GM12875 (cell line): Measurements from ENCODE around the gene GSC.

Experiments used
- H3K4me3 ChIP-seq: one replicate; pipeline ENCODE4 v1.5.1; 2011; ENCODE audit warnings: low read depth, low read length, control low read depth
- CTCF ChIP-seq: IDR thresholded peaks from 2 replicates; pipeline ENCODE4 v1.5.1; 2011; ENCODE audit warnings: low read depth, mild to moderate bottlenecking, control low read depth, inconsistent platforms, low read length, moderate library complexity, borderline replicate concordance; ENCODE audit not compliant: insufficient read depth

GSC gene

GRCh38 chr14:94771158-94771905 lies 1.4 kb upstream of the GSC start:
- TF ChIP-seq CTCF = no peak
- H3K4me3 ChIP-seq = no peak overlapping the region

GRCh38 chr14:94770815-94771157 lies 873 bp upstream of the GSC start:
- H3K4me3 ChIP-seq = no peak overlapping the region
- no peak for TF ChIP-seq CTCF

- H3K4me3 ChIP-seq = no peak overlapping the region
- TF ChIP-seq CTCF = no peak
Observed at GRCh38 chr14:94770251-94770749, 387 bp upstream of the GSC start.

GRCh38 chr14:94768521-94769390 lies 1.2 kb downstream of the GSC start:
- TF ChIP-seq CTCF = no peak
- H3K4me3 ChIP-seq = no peak overlapping the region

GRCh38 chr14:94768141-94768520 lies 1.8 kb downstream of the GSC start:
- no peak overlapping the region for H3K4me3 ChIP-seq
- TF ChIP-seq CTCF = no peak

- TF ChIP-seq CTCF = no peak
- H3K4me3 ChIP-seq = no peak overlapping the region
Observed at GRCh38 chr14:94767321-94767878, 2.5 kb downstream of the GSC start.
